Measurements from ENCODE around the gene TMEM88.

The TMEM88 gene

GRCh38 chr17:7851438-7852261, 3.2 kb upstream of the TMEM88 start:
- Histone ChIP-seq H3K27me3 (ENCODE audit: insufficient read depth, insufficient read length) (no peaks in the 10 kb centered on the region), H3K9ac (ENCODE audit: insufficient read length, low read depth) (peak overlapping the region; percentile 64), H3K4me1 (ENCODE audit: insufficient read depth, insufficient read length) (peaks cover 6% of the 10 kb centered on the region), H3K9me3 (ENCODE audit: insufficient read depth, low read length) (no peaks in the 10 kb centered on the region), H3K4me3 (ENCODE audit: insufficient read length, low read depth) (no peak overlapping the region), H3K36me3 (ENCODE audit: insufficient read depth, insufficient read length, low read length) (peaks cover 52% of the 10 kb centered on the region)
- no peak for TF ChIP-seq SUZ12 (IDR thresholded peaks at IDR 0.05; ENCODE audit: extremely low read depth, insufficient read depth, insufficient read length)
- no peak for TF ChIP-seq YY1 (IDR thresholded peaks at IDR 0.05; ENCODE audit: insufficient read depth, insufficient read length)
- no peak for TF ChIP-seq ZNF274 (IDR thresholded peaks at IDR 0.05; ENCODE audit: low read depth, low read length)
- DNase-seq (ENCODE audit: low read depth, low spot score) = no peak

- no peaks in the 10 kb centered on the region for H3K27me3 ChIP-seq (ENCODE audit: insufficient read depth, insufficient read length)
- peaks cover 47% of the 10 kb centered on the region for H3K36me3 ChIP-seq (ENCODE audit: insufficient read depth, insufficient read length, low read length)
- no peak for DNase-seq (ENCODE audit: low read depth, low spot score)
- H3K9me3 ChIP-seq (ENCODE audit: insufficient read depth, low read length) = no peaks in the 10 kb centered on the region
- H3K4me1 ChIP-seq (ENCODE audit: insufficient read depth, insufficient read length) = peaks cover 6% of the 10 kb centered on the region
- no peak overlapping the region for H3K4me3 ChIP-seq (ENCODE audit: insufficient read length, low read depth)
- no peak for TF ChIP-seq SUZ12 (IDR thresholded peaks at IDR 0.05; ENCODE audit: extremely low read depth, insufficient read depth, insufficient read length)
- no peak for TF ChIP-seq ZNF274 (IDR thresholded peaks at IDR 0.05; ENCODE audit: low read depth, low read length)
- no peak for TF ChIP-seq YY1 (IDR thresholded peaks at IDR 0.05; ENCODE audit: insufficient read depth, insufficient read length)
- H3K9ac ChIP-seq (ENCODE audit: insufficient read length, low read depth) = peak overlapping the region; percentile 64
Observed at GRCh38 chr17:7852262-7852670, 2.6 kb upstream of the TMEM88 start.

GRCh38 chr17:7852919-7853690, 1.8 kb upstream of the TMEM88 start:
- Histone ChIP-seq H3K9me3 (ENCODE audit: insufficient read depth, low read length) (no peaks in the 10 kb centered on the region), H3K9ac (ENCODE audit: insufficient read length, low read depth) (no peak overlapping the region), H3K36me3 (ENCODE audit: insufficient read depth, insufficient read length, low read length) (peaks cover 45% of the 10 kb centered on the region), H3K4me3 (ENCODE audit: insufficient read length, low read depth) (no peak overlapping the region), H3K4me1 (ENCODE audit: insufficient read depth, insufficient read length) (peaks cover 6% of the 10 kb centered on the region), H3K27me3 (ENCODE audit: insufficient read depth, insufficient read length) (no peaks in the 10 kb centered on the region)
- TF ChIP-seq SUZ12 (IDR thresholded peaks at IDR 0.05; ENCODE audit: extremely low read depth, insufficient read depth, insufficient read length) = no peak
- no peak for TF ChIP-seq ZNF274 (IDR thresholded peaks at IDR 0.05; ENCODE audit: low read depth, low read length)
- TF ChIP-seq YY1 (IDR thresholded peaks at IDR 0.05; ENCODE audit: insufficient read depth, insufficient read length) = no peak
- DNase-seq (ENCODE audit: low read depth, low spot score) = no peak

GRCh38 chr17:7853691-7854038, 1.2 kb upstream of the TMEM88 start:
- Histone ChIP-seq H3K36me3 (ENCODE audit: insufficient read depth, insufficient read length, low read length) (peaks cover 45% of the 10 kb centered on the region), H3K4me1 (ENCODE audit: insufficient read depth, insufficient read length) (peaks cover 6% of the 10 kb centered on the region), H3K9me3 (ENCODE audit: insufficient read depth, low read length) (no peaks in the 10 kb centered on the region), H3K4me3 (ENCODE audit: insufficient read length, low read depth) (no peak overlapping the region), H3K27me3 (ENCODE audit: insufficient read depth, insufficient read length) (no peaks in the 10 kb centered on the region), H3K9ac (ENCODE audit: insufficient read length, low read depth) (no peak overlapping the region)
- DNase-seq (ENCODE audit: low read depth, low spot score) = no peak
- TF ChIP-seq YY1 (IDR thresholded peaks at IDR 0.05; ENCODE audit: insufficient read depth, insufficient read length) = no peak
- TF ChIP-seq ZNF274 (IDR thresholded peaks at IDR 0.05; ENCODE audit: low read depth, low read length) = no peak
- no peak for TF ChIP-seq SUZ12 (IDR thresholded peaks at IDR 0.05; ENCODE audit: extremely low read depth, insufficient read depth, insufficient read length)

GRCh38 chr17:7854078-7854777, 638 bp upstream of the TMEM88 start:
- peak overlapping the region; percentile 32 for H3K9ac ChIP-seq (ENCODE audit: insufficient read length, low read depth)
- DNase-seq (ENCODE audit: low read depth, low spot score) = no peak
- no peaks in the 10 kb centered on the region for H3K27me3 ChIP-seq (ENCODE audit: insufficient read depth, insufficient read length)
- TF ChIP-seq ZNF274 (IDR thresholded peaks at IDR 0.05; ENCODE audit: low read depth, low read length) = no peak
- no peak for TF ChIP-seq SUZ12 (IDR thresholded peaks at IDR 0.05; ENCODE audit: extremely low read depth, insufficient read depth, insufficient read length)
- no peak for TF ChIP-seq YY1 (IDR thresholded peaks at IDR 0.05; ENCODE audit: insufficient read depth, insufficient read length)
- peak overlapping the region; percentile 11 for H3K4me3 ChIP-seq (ENCODE audit: insufficient read length, low read depth)
- H3K9me3 ChIP-seq (ENCODE audit: insufficient read depth, low read length) = no peaks in the 10 kb centered on the region
- peaks cover 6% of the 10 kb centered on the region for H3K4me1 ChIP-seq (ENCODE audit: insufficient read depth, insufficient read length)
- peaks cover 44% of the 10 kb centered on the region for H3K36me3 ChIP-seq (ENCODE audit: insufficient read depth, insufficient read length, low read length)

- H3K4me1 ChIP-seq (ENCODE audit: insufficient read depth, insufficient read length) = peaks cover 6% of the 10 kb centered on the region
- peak overlapping the region; percentile 76 for H3K9ac ChIP-seq (ENCODE audit: insufficient read length, low read depth)
- no peak for TF ChIP-seq ZNF274 (IDR thresholded peaks at IDR 0.05; ENCODE audit: low read depth, low read length)
- TF ChIP-seq YY1 (IDR thresholded peaks at IDR 0.05; ENCODE audit: insufficient read depth, insufficient read length) = no peak
- no peak for TF ChIP-seq SUZ12 (IDR thresholded peaks at IDR 0.05; ENCODE audit: extremely low read depth, insufficient read depth, insufficient read length)
- H3K27me3 ChIP-seq (ENCODE audit: insufficient read depth, insufficient read length) = no peaks in the 10 kb centered on the region
- DNase-seq (ENCODE audit: low read depth, low spot score) = no peak
- H3K36me3 ChIP-seq (ENCODE audit: insufficient read depth, insufficient read length, low read length) = peaks cover 44% of the 10 kb centered on the region
- H3K4me3 ChIP-seq (ENCODE audit: insufficient read length, low read depth) = peak overlapping the region; percentile 57
- H3K9me3 ChIP-seq (ENCODE audit: insufficient read depth, low read length) = no peaks in the 10 kb centered on the region
Observed at GRCh38 chr17:7855660-7856010, 769 bp downstream of the TMEM88 start.

All from NT2/D1 (cell line).